HG03045 (cell line): ENCODE measurements around the gene TEPSIN.

ENCODE experiments used
- ATAC-seq: cut with Tn5 transposase; IDR thresholded peaks from one replicate; pipeline ENCODE4 v1.9.1; 2021; ENCODE audit warnings: mild to moderate bottlenecking, moderate library complexity; ENCODE audit not compliant: unreplicated experiment

TEPSIN gene

DNA sequence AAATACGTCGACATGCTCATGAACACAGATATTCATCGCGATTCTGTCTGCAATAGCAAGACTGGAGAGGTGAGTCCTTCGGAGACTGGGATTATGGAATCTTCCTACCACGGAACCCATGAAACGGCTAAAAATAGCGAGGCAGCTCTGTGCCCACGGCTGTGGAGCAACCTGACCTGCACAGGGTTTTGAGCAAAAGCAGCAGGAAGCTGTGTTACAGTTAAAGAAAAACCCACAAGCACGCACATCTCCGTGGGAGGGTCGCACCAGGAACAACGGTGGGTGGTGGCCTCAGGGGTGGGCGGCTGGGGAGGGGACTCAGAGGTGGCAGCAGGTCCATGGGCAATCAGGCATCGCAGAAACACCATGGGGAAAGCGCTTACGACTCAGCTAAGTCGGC is 31.4 kb upstream of the TEPSIN start:
- ATAC-seq: no peak

DNA sequence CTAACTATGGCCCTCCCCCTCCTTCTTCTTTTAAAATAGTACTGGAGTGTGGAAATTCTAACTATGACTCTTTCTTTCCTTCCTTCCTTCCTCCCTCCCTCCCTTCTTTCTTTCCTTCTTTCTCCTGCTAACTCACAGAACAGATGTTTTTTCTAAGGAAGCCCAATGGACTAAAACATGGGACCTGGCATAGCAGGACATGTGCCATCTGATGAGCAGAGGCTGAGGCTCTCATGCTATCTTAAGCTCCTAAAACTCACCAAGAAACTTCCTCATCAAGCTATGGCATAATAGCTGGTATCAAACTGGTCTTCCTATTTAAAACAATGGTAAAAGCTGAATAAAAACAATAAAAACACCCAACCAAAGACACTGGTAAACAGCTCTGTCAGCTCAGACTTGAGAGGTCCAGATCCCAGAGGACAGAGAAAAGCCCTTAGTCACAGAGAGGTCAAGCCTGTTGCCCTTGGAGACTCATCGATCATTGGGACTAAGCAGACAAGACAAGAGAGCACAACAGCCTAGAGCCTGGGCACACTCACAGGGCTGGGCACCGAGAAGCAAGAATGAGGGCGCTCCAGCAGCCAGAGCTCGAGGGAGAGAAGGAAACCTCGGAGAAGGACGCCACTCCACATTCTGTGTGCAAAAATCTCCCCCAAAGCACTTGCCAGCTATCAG is 28.7 kb upstream of the TEPSIN start:
- ATAC-seq: no peak

DNA sequence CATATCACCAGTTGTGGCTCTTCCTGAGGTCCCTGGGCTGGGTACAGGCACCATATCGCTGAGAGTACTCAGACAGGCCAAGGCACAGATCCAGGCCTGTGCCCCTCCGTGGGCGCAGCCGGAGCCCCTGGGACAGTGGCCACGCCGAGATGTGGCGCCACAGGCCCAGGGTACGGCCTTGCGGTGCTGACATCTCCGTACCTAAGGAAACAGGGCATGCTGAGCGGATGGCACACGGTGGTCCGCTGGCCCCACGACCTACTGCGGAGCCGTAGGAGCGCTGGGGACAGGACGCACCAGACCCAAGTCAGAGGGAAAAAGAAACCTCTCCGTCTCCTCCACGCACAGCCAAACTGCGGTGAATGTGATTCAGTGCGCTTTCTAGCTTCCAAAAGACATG is 26.7 kb upstream of the TEPSIN start:
- ATAC-seq: no peak

DNA sequence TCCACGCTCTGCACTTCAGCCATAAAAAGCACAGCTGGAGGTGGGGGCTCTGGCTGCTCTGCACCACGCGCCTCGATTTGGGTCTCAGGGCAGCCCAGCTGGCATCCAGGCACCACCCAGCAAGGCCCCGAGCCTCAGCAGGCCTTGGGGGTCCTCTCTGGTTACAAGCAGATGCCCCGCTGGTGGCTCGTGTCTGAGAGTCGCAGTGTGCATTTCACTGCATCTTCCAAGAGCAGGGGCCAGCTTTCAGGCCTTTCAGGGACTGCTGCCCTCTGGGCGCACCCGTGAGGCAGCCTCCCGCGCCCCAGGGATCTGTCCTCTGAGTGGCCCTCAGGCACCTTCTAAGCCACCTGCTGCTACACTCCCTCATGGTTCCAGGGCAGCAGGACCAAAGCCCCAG is 25.8 kb upstream of the TEPSIN start:
- no peak for ATAC-seq

DNA sequence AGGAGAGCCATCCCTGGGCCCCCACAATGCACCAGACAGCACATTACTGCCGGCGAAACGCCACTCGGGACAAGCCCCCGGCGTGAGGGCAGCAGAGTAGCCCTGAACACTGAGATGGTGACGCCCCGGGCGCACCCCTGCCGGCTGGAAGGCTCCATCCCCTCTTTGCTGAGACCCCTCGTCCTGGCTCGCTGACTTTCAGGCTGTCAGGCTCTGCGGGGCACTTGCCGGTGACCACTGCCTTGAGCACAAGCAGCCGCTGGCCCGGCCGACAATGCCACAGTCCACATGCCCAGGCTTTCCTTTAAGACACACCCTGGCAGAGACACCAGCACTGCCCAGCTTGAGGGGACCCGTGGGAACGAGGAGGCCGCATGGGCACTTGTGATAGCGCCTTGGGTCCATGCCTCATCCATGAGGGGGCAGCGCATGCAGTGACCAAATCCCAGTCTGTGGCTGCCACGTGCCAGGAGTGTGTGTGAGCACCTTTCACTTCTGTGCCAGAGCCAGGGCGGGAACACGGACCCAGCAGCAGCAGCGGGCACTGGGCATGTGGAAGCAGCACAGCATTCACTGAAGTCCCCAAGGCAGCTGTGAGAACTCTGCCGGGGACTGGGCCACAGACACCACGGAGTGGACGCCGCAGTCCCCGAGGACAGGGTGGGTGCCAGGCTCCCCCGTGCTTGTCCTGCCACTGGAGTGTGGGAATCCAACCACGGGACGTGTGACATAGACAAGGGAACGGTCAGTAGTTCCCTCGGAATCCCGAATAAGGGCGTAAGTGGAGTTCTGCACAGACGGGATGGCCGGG is 24.7 kb upstream of the TEPSIN start:
- ATAC-seq: no peak

DNA sequence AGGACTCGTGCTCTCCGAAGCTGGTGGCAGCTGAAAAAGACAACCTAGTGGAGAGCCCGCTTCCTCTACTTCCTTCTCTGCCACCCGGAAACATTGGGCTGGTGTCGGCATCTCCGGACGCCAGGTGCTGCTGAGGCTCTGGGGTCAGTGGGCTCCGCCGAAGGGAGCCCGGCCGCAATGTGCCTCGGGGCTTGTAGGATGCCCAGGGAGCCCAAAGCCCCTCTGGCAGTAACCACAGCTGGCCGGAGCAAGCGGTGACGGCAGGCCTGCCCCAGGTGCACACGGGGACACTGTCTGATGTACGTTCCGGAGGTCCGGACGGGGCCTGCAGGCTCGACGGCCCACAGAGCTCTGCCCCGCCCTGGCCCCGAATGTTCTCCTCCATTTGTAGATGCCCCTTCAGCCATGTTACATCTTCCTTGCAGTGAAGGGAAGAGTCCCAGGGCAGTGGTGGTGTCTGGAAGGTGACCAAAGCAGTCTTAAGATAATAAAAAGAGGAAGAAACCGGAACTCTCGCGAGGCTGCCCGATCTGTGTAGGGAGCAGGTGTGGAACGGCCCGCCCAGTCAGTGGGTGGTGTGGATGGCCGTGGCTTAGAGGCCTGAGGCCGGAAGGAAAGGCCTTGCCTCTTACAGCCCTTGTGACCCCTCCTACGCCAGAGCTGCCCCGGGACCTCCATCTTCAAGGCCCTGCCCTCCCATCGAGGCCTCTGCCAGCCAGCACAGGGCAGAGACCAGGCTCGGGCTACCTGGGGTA is 22.9 kb upstream of the TEPSIN start:
- no peak for ATAC-seq

DNA sequence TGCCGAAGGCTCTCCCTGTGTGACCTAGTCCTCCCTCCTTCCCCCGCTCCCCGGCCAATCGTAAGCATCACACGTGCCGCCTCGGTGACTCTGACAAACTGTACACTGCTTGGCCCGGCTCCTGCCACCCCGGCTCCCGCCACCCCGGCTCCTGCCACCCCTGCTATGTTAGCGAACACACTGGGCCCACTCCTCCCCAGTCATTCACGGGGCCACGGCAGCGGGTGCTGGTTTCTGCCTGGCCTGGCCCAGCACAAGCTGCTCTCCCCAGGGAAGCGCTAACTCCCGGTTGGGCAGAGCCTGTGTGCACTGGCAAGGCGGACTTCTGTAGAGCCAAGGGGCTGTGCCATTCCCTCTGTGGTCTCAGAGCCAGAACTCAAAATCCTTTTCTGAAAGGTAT is 22.2 kb upstream of the TEPSIN start:
- no peak for ATAC-seq

DNA sequence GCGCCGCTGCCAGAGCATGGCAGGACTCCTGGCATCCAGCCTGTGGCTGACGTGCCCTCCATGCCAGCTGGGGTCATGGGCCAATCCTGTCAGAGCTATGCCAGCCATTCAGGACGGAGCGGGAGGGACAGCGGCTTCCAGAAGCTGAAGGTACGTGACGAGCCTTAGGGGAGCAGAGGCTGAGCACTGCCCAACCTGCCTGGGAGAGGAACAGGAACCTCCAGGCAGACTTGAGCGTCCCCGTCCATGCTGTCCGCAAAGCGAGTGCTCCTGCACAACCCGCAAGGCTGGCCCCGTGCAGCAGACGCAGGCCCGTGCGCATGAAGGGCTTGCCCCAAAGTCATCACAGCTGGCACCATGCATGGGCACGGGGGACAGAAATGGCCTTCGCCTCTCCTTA is 21.8 kb upstream of the TEPSIN start:
- ATAC-seq: no peak

DNA sequence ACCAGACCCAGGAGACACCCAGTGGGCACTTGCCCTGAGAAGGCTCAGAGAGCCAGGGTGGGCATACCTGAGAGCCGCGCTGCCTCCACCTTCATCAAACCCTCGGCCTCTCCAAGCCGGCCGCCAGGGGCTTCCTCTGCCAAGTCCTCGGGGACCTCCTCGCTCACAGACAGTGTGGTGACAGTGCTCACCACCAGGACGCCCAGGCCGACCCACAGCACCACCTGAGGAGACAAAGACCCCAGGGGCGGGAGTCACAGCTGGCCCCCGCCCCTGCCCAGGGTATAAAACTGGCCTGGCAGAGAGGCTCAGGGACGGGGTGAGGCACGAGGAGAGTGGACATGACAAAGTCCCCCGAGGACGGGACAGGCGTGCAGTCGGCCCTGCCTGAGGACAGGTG is 21.3 kb upstream of the TEPSIN start:
- no peak for ATAC-seq

DNA sequence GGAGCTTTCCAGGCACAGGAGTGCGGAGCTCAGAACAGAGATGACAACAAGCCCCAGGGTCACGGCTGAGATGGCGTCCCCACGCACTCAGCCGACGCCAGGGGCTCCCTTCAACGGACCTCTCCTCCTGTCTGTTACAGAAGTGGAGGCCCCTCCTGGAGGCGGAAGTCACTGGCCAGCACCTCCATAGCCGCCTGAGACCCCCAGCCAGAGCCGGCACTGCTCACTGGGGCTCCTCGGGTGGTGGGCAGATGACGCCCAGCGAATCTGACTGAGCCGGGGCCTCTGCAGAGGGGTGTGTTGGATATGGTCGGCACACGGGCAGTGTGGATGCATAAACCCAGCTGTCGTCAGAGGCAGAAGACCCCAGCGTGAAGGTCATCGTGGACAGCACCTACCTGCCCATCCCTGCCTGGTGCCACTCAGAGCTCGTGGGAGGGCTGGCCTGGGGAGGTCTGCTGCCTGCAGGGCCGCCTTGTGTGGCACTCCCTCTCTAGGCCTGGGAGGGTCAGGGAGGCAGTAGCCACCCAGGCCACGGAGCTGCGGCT is 20.3 kb upstream of the TEPSIN start:
- no peak for ATAC-seq

DNA sequence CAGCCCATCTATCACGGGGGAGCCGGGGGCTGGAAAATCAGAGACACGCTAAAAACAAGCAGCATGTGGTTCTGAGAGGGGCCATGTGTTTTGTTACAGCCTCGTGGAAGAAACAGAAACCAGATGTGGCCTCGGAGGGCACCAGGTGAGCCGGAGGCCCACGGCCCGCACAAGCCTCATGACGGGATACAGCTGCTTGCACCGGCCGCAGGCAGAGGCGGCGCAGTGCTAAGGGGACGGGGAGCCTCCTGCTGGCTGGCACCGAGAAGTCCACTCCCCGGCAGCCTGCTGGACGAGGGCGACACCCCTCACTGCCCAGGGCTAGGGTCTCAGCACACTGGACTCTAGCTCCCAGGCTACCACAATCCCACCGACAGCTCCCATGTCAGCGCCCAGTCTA is 19.4 kb upstream of the TEPSIN start:
- no peak for ATAC-seq

DNA sequence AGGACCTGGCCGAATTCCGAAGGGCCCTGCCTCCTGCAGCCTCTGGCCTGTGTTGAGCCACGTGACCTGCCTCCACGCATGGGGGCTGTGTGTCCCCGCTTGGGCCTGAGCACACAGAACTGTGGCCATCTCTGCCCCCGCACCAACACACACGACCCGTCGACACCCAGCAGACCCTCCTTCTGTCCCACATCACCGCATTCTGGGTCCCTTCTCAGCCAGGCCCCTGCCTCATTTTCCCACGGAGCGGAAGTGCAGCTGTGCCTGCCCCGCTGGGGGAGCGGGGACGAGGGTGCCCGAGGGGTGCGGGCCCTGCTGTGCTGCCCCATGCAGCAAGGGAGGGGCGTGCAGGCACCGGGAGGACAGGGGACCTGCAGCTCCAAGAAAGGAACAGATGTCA is 18.7 kb upstream of the TEPSIN start:
- ATAC-seq: no peak

DNA sequence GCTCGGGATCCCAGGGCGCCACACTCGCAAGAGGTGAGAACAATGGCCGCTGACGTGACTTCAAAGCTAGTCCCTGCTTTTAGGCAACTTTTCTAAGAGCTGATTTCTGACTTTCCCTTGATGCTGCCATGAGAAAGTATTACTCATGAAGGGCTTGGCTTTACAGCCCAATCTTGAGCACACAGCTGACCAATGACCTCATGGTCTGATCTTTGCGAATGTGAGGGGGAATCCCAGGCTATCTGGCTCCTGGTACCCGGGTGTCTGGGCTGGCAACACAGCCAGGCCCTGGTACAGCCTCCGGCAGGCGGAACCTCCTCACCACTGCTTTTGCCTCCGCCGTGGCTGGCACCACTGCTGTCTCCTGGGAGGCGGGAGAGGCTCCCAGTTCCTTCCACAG is 17.8 kb upstream of the TEPSIN start:
- ATAC-seq: no peak

DNA sequence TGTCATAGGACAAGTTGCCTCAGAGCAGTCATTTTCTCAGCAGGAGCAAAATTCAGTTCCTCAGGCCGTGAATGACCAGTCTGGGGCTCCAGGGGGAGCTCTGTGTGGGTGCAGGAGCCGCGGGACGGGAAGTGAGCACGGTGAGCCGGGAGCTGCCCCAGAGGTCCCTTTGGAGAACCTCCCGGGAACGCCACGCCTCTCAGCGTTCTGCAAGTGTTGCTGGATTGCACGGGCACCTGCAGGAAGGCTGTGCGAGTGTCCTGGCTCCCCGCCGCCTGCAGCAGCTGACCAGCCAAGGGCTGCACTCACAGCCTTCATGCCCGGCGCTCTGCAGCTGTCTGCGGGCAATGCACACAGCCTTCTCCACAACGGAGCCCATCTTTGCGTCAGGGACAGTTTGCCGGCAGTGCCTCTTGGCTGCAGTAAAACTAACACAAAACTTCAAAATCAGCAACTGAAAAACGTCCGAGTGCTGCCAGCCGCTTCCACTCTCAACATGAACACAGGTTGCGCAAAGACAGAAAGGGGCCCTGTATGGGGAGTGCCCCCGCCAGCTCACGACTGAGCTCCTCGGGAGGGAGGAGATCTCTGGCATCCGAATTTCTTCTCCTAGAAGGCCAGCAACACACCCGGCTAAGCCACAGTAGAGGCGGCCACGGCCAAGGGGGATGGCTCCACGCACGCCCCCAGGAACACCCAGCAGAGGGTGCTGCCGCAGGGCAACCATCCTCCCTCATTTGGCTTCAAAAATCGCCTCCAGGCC is 16.3 kb upstream of the TEPSIN start:
- ATAC-seq: no peak

DNA sequence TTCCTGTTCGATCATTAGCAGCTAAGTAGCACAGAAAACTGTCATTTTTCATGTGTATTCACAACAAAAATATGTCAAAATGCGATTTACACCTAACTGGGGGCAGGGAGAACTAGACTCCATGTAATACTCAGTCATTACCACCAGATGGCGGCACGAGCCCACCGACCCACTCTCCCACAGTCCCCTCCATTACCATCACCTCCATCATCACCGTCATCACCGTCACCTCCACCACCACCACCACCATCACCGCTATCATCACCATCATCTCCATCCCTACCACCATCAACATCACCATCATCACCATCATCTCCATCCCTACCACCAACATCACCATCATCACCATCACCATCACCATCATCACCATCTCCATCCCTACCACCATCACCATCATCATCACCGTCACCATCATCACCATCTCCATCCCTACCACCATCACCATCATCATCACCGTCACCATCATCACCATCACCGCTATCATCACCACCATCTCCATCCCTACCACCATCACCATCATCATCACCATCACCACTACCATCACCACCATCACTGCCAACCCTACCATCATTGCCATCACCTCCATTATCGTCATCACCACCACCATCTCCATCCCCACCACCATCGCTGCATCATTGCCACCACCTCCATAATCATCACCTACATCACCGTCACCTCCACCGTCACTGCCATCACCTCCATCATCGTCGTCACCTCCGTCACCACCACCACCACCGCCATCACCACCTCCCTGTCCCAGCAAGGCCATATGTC is 14.7 kb upstream of the TEPSIN start:
- no peak for ATAC-seq

DNA sequence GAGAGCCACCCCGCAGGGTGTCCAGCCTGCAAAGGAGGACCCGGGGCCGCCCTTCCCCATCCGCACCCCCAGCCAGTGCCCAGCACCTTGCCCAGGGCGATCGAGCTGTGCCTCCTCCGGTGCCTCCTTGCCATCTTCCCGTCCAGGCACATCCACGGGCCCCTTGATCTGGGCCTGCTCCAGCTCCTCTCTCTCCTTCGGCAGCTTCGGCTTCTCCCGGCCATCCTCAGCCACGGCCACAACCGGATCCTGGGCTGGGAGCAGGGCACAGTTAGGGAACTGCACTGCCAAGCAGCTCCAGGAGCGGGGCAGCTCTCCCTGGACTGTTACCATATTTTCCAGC is 14.1 kb upstream of the TEPSIN start:
- ATAC-seq: no peak

DNA sequence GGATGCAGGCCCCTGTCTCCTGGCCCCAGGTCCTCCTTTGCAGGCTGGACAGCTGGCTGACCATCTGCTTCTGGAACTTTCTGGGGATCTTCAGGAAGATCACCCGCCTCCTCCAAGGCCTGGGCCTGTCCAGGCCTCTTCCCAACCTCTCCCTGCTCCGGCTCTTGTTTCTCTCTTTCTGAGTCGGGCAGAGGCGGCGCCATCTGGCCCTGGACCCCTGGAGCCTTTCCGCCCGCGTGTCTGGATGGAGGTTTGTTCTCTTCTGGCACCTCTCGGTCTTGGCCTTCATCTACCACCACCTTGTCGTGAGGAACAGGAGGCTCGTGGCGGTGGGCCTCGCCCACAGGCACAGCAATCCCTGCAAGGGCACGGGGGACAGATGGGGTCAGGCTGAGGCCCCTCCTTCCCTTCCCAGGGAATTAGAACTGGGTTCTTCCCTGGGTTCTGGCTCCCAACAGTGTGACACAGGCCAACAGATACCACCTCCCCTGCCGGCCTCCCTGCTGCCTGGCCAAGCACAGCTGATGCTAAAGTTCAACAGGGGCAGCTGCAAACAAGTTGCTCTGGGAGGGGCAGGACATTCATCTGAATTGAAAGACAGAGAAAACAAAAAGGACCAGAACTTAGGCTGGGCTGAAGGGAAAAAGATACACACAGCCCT is 13.6 kb upstream of the TEPSIN start:
- no peak for ATAC-seq

DNA sequence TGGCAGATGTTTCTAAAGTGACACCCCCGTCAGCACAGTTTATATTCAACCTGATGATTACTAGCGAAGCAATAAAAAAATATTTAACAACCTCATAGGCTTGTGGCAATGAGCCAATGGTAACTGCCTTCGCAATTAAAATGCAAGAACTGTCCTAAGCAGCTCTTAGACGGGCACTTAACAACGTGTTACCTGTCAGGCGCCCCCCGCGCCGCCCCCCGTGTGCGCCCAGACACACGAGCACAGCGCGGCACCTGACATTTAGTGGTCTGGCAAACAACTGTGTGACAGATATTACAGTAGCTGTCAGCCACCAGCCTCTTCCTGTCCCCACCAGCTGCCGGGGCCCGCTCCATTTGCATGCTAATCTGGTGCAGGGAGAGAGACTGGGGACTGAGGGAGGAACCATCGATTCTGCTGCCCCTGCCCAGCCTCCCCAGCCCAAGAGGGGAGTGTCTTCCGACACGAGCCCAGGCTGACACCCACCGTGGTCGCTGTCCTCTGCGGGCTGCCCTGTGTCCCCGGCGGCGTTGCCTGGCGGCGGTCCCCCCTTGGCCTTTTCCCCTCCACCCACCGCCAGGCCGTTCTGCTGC is 12.9 kb upstream of the TEPSIN start:
- no peak for ATAC-seq

DNA sequence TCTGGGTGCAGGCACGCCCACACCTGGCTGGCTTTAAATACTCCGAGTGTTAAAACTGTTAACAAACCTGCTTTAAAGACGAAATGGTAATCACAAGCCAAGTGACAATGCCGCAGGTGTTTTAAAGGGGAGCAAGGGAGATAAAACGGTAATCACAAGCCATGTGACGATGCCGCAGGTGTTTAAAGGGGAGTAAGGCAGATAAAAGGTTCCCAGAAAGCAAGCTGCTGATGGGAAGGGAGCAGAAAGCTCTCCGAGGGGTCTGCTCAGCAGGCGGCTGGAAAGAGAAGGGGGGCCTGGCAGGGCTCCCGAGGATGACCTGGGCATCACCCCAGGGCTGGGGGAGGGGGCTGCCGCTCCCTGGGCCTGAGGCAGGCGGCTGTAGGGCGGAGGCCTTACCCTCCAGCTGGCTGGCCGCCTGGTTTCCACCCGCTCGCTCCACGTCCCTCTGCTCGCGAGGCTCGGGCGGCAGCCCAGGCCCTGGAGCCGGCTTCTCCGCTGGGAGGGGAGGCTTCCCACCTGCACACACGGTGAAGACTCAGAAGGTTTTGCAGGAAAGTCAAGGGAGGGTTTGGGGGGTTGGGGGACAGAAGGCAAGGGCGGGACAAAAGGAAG is 12.3 kb upstream of the TEPSIN start:
- ATAC-seq: no peak
